ENCODE results near the gene PARS2.
"Not testable (repeated sequence)": the region's sequence is repeated elsewhere in the genome, so short reads cannot be mapped to it uniquely, and the experiment has no call there.

The PARS2 gene

GRCh38 chr1:54798769-54799641 is 34.7 kb upstream of the PARS2 start:
- DNase-seq = no peak

- no peak for DNase-seq
Measured at GRCh38 chr1:54798206-54798605, 33.9 kb upstream of the PARS2 start.

DNA sequence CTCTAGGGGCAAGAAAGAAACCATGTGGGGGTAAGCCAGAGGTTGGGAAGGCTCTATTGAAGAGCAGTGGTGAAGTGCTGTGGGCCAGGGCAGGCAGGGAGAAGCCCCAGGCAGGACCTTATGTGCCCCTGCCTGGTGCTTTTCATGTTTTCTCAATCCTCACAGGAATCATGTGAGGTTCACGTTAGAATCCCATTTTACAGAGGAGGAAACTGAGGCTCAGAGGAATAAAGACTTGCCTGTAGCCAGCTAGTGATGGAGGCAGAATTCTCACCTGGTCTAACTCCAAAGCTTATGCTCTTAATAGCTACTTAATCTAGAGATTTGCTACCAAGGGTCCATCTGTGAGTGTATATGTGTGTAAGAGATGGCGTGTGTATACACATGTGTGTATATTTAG is 32.6 kb upstream of the PARS2 start:
- no peak for DNase-seq

GRCh38 chr1:54795841-54796468 is 31.6 kb upstream of the PARS2 start:
- no peak for DNase-seq

GRCh38 chr1:54795356-54795665 is 31.0 kb upstream of the PARS2 start:
- no peak for DNase-seq

DNA sequence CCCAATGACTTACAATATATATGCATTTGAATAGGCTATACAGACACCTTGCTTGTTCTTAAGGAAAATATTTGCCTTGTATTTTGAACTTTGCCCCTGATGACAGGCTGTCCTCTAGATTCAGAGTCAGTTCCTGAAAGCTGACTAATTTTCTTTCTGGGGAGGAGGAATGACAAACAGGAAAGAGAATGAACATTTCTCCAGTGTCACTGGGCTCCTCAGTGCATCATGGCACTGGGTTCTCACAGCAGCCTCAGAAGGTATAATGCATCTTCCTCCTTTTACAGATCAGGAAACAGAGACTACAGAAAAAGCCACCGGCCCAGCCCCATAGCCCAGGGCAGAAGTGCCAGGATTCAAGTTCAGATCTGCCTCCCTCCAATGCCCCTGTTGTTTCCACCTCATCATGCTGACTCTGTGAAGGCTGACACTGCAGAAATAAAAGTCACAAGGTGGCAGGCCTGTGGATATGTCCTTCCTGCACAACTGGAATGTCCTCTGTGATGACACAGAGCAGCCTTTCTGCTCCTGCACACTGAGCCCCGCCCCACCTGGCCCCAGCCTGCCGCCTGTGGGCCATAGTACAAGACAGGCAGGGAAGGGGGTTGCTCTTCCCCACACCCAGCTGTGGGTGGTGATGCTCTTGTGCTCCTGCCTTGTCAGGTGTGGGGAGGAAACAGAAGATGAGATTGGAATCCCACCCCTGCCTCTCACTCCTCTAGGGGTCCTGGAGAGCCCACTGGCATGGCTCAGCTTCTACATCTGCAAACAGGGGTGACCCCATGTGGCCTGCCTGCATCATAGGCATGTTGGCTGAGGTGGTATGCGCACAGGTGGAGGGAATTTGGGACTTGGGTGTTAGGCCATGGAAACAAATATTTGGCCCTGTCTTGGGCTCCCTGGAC is 30.4 kb upstream of the PARS2 start:
- DNase-seq = no peak

- no peak for DNase-seq
Measured at GRCh38 chr1:54792686-54793282, 28.5 kb upstream of the PARS2 start.

DNA sequence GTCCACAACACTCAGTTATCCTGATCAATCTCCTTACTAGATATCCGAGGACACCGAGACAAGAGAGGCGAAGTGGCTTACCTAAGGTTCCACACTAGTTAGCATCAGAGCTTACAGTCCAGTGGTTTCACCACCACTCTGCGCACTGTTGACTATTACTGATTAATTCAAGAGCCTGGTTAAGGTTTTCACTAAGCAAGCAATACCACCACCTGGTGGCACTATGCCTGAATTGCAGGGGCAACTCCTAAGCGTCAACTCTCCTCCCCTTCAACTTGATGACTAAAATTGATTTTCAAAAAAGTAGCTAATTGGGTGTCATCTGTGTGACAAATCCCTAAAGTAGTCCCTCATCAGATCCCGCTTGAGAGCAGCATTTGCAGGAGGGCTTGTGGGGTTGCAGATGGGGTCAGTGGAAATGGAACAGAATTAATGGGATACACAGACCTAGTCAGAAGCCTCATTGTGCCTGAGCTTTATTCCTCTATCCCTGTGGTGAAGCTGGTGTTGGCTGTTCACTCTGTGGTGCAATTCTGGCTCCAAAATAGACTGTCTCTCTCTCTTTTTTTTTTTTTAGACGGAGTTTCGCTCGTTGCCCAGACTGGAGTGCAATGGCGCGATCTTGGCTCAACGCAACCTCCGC is 27.7 kb upstream of the PARS2 start:
- no peak for DNase-seq

GRCh38 chr1:54788459-54788858 is 24.1 kb upstream of the PARS2 start:
- no peak for DNase-seq

DNA sequence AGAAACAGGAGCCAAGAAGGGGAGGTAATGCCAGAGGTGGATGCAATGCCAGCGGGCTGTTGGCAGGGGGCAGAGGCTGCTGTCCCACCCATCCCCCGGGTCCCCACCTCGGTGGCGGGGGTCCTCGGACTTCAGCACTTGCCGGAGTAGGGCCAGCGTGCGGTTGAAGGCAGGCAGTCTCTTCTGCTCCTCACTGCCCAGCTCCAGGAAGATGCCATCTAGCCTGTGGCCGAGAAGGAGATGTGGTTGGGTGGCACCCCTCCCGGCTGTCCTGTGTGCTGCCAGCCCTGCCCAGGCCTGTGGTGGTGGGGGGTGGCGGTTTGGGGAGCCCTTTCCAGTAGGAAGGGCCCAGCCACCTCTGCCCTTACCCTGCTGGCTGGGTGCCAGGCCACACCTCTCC is 23.3 kb upstream of the PARS2 start:
- DNase-seq = no peak

- no peak for DNase-seq
Measured at GRCh38 chr1:54786778-54787177, 22.5 kb upstream of the PARS2 start.

DNA sequence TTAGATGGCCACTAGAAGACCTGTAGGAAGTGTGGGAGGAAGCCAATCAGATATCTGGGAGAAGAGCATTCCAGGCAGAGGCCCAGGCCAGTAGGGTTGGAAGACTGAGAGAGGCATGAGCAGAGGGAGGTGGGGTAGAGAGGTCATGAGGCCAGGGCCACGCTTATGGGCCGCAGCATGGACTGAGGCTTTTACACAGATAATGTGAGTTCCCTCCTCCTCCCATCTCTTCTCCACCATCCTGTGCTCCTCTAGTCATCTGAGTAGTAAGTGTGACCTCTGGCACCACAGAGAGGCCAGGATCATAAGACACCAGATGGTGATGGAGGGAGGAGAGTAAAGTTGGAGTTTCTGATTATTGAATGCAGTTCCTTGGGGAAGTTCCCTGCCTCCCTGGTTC is 19.7 kb upstream of the PARS2 start:
- no peak for DNase-seq

- DNase-seq = no peak
Measured at GRCh38 chr1:54782588-54782987, 18.3 kb upstream of the PARS2 start.

GRCh38 chr1:54782156-54782555 is 17.8 kb upstream of the PARS2 start:
- no peak for DNase-seq

GRCh38 chr1:54781023-54781723 is 16.9 kb upstream of the PARS2 start:
- DNase-seq = no peak

- no peak for DNase-seq
Measured at GRCh38 chr1:54777431-54777830, 13.1 kb upstream of the PARS2 start.

DNA sequence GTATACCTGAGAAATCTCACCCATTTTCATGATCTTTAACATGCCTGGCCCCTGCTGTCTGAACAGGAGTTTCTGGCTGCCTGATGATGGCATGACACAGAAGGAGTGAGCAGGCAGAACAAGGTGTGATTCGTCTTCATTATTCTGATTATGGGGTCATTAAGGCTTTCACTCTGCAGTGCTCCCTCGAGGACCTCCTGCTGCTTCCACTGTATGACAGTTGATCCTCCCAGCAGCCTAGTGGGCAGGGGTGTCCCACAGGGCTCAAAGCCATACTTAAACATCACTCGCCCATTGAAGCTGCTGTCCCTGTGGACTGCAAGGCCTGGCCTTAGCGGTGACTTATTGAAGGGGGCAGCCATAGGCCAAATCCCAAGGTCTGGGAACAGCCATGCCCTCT is 12.7 kb upstream of the PARS2 start:
- DNase-seq = no peak

DNA sequence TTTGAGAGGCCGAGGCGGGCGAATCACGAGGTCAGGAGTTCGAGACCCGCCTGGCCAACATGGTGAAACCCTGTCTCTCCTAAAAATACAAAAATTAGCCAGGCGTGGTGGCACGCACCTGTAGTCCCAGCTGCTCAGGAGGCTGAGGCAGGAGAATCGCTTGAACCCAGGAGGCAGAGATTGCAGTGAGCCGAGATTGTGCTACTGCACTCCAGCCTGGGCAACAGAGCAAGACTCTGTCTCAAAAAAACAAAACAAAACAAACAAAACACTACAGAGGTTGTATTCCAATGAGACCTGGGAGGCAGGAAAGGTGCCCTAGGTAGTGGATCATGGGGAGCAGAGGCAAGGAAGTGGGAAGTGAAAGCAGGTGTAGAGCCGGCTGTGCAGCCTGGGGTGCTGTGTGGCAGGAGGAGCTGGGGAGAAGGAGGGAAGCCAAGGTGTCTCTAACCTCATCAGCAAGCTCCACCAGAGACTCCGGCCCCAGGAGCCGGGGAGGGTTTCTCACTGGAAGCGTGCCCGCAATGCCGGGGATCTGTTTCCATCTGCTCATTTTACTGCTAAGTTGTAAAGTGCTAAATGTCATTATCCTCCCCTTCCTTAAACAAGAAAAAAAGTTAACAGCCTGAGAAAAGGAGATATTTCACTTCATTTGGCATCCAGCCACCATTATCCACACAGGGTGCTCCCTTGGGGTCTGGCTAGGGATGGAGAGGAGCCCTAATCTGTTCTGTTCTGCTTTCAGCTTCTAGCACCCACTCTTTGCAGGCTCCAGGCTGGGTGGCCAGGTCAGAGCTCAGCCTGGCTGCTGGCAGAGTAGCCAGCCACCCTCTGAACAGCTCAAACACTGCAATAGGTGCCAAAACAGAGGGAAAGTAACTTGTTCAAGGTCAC is 11.8 kb upstream of the PARS2 start:
- DNase-seq = not testable (repeated sequence)

DNA sequence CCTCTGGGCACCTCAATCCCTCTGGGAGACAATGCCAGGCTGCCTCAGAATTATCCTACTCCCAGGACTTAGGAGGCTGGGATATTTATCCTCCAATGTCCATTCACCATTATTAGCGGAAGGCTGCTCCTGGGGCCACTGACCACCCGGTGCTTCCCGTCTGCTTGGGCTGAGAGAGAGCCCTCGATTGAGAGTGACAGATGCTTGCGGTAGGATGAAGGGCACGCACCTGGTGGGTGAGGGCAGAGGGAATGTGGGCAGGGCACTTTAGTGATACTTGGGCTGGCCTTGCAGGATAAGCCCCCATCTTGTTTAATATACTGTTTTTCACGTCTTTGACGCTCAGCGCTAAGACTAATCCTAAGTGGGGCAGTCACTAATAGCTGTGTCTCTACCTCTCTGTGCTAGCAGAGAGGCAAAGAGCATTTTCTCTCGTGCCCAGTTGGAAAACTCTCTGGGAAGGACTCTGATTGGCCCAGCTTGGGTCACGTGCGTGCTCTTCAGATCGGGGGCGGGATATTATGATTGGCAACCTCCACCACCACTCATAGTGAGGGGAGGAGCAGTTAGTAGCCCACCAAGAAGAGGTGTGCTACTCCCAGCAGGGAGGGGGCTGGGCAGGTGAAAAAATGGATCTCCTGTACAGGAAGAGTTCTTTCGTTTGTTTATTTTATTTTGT is 10.6 kb upstream of the PARS2 start:
- DNase-seq = no peak

DNA sequence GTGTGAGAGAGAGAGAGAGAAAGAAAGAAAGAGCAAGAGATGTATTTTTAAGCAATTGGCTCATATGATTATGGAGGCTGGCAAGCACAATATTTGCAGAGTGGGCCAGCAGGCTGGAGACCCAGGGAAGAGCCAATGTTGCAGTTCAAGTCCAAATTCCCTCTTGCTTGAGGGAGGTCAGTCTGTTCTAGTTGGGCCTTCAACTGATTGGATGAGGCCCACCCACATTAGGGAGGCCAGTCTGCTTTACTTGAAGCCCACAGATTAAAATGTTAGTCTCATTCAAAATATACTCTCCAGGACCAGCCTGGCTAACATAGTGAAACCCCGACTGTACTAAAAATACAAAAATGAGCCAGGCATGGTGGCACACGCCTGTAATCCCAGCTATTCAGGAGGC is 8.6 kb upstream of the PARS2 start:
- DNase-seq = no peak

Measured in T-helper 9 cell (primary cell).